ENCODE measurements around the gene ABHD12. TPM values are rescaled to one million over a fixed set of nuclear protein-coding genes. Genes with fewer than 3 reads are reported as not detected.

The ABHD12 gene
- total RNA-seq, 2 experiments from 2014 or later: 24.7 to 24.8 TPM

- ChIA-PET CTCF (no interaction called here), POLR2A (interaction anchor here (0.6 kb wide), 1 partner anchor 106 kb away, joined by 3 read pairs; no protein-coding TSS in a partner anchor)
These were observed 105.5 kb downstream of the ABHD12 start for GRCh38 chr20:25285091-25285647.

DNA sequence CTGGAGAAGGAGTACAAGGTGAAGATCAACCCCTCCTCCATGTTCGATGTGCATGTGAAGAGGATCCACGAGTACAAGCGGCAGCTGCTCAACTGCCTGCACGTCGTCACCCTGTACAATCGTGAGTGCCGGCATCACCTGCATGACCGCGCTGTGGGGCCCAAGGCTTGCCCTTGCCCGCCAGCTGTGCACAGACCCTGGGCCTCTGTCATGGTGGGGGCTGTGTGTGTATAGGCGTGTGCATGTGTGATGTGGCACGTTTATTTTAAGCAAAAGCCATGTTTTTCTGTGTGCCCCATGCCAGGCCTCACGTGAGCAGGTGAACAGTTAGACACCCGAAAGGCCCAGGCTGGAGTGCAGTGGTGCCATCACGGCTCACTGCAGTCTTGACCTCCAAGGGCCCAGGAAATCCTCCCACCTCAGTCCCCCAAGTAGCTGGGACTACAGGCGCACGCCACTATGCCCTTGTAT, 106.5 kb downstream of the ABHD12 start:
- ChIA-PET POLR2A (no interaction called here), CTCF (interaction anchor here (1.5 kb wide), 1 partner anchor 12 kb away, joined by 3 read pairs; no protein-coding TSS in a partner anchor)

DNA sequence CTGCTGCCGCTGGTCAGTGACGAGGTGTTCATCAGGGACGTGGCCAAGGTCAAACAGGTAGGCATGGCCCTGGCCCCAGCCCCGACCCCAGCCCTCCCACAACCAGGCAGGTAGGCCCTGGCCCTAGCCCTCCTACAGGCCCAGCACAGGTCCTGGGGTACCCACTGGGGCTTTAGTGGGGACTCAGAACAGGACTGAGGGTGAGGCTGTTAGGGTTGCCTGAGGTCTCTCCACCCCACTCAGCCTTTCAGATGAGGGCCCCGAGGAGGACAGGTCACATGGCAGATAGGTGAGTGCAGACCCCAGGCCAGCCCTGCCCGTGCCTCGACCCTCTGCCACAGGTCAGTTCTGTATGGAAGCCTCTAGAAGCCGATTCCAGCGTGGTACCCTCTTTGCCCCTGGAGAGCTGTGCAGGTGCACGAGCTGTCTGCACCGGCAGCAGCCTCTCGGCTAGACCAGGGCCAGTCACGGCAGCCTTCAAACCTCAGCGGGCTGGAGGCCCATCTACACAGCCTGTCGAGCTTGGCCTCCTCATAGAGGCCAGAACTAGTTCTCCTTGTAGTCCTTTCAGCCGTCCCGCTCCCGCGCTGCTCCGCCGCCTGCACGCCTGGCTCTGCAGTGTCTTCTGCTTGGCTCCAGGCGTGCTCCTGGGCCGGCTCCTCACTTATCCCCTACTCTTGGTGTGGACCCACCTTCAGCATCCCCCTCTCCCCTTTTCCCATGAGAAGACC, 107.2 kb downstream of the ABHD12 start:
- CTCF ChIA-PET: interaction anchor here (1.5 kb wide), 1 partner anchor 12 kb away, joined by 3 read pairs; no protein-coding TSS in a partner anchor

GRCh38 chr20:25282796-25283195, 107.8 kb downstream of the ABHD12 start:
- POLR2A ChIA-PET: no interaction called here

More for the DNA sequence above, 107.2 kb downstream of the ABHD12 start:
- POLR2A ChIA-PET: no interaction called here

GRCh38 chr20:25282034-25282781, 108.4 kb downstream of the ABHD12 start:
- ChIA-PET POLR2A (no interaction called here), CTCF (no interaction called here)

More at GRCh38 chr20:25282796-25283195, 107.8 kb downstream of the ABHD12 start:
- CTCF ChIA-PET: interaction anchor here (1.5 kb wide), 1 partner anchor 13 kb away, joined by 3 read pairs; no protein-coding TSS in a partner anchor

- POLR2A ChIA-PET: no interaction called here
- CTCF ChIA-PET: no interaction called here
These were observed 109.1 kb downstream of the ABHD12 start for GRCh38 chr20:25281541-25281991.

DNA sequence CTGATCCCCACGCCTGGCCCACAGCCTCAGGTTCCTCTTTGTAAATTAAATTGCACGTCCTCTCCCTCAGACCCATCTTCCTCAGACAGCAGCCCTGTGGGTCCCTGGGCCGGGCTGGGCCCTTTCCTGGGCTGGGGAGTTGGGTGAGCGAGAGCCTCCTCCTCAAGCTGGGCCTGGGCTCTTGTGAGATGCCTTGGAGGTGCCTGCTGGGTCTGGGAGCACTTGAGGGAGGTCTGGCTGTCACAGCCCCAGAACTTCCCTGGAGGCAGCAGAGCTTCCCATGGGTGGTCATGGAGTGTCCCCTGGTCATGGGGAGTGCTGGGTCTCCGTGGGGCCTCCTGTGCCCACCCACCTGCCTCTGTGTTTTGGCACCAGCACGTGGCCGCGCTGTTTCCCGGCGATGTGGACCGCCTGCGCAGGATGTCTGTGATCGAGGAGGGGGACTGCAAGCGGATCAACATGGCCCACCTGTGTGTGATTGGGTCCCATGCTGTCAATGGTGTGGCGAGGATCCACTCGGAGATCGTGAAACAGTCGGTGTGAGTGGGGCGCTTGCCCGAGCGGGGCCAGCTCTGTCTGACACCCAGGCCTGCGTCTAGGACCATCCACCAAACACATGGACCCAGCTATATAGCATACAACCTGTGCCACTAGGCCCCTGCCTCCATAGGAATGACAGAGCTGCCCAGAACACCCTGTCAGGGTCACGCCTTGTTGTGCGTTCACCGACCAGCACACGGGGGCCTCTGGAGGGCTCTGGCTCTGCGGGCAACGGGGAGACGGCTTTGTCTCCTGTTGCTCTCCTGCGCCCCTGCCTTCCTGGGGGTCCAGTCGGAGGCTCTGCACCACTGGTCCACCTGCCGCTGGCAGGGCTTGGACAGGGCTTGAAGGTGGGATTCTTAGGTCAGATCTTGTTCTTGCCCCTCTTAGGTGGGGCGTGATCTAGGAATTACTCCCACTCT, 109.8 kb downstream of the ABHD12 start:
- CTCF ChIA-PET: no interaction called here
- POLR2A ChIA-PET: no interaction called here

- ChIA-PET POLR2A (no interaction called here), CTCF (interaction anchor here (0.6 kb wide), 1 partner anchor 29 kb away, joined by 3 read pairs; no protein-coding TSS in a partner anchor)
These were observed 110.5 kb downstream of the ABHD12 start for GRCh38 chr20:25280051-25280573.

GRCh38 chr20:25279403-25279802, 111.2 kb downstream of the ABHD12 start:
- ChIA-PET CTCF (interaction anchor here (0.6 kb wide), 1 partner anchor 29 kb away, joined by 3 read pairs; no protein-coding TSS in a partner anchor), POLR2A (no interaction called here)

GRCh38 chr20:25278636-25279361, 111.8 kb downstream of the ABHD12 start:
- CTCF ChIA-PET: no interaction called here
- POLR2A ChIA-PET: no interaction called here

GRCh38 chr20:25277941-25278521, 112.6 kb downstream of the ABHD12 start:
- POLR2A ChIA-PET: no interaction called here
- CTCF ChIA-PET: no interaction called here

- ChIA-PET CTCF (no interaction called here), POLR2A (no interaction called here)
These were observed 113.4 kb downstream of the ABHD12 start for GRCh38 chr20:25277051-25277801.

- CTCF ChIA-PET: no interaction called here
- POLR2A ChIA-PET: no interaction called here
These were observed 114.0 kb downstream of the ABHD12 start for GRCh38 chr20:25276533-25277050.

DNA sequence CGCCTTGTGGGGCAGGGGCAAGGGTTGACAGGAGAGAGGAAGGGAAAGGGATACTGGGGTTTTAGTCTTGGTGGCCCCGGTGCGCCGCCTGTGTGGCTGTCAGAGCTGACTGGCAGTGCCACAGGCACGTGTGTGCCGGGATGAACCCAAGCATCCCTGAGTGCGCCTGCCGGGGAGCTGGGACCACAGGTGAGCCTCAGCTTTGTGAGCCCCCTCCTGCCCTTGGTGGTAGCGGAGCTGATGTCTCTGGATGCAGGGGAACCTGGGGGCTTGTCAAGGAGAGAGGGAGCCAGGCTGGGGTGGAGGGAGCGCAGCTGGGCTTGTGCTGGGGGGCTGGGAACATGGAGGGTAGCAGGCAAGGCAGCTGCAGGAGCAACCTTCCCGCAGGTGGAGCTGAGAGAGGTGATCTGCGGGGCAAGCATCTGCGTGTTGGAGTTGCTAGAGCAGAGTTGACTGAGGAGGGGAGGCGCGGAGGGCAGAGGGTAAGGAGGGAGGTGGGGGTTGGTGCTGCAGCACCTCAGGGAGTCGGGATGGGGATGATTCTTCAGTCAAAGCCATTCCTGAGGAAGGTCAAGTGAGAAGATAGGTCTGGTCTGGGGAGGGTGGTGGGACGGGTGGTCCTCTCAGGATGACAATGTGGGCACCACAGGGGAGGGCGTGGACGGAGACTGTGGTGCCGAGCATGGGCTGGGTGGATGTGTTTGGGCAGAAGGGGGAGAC, 114.7 kb downstream of the ABHD12 start:
- ChIA-PET POLR2A (interaction anchor here (0.7 kb wide), 1 partner anchor 320 kb away, joined by 3 read pairs; no protein-coding TSS in a partner anchor), CTCF (no interaction called here)

- ChIA-PET POLR2A (interaction anchor here (0.6 to 0.7 kb wide), 2 partner anchors 132 to 319 kb away, joined by 3 read pairs; partner anchors contain the start of gene GINS1), CTCF (no interaction called here)
These were observed 115.5 kb downstream of the ABHD12 start for GRCh38 chr20:25274891-25275812.

All from activated CD8-positive, alpha-beta memory T cell treated with anti-CD3 and anti-CD28 coated beads for 36 hours (primary cell).